ENCODE data around the gene ANKRD31. TPM values are rescaled to one million over a fixed set of nuclear protein-coding genes. Genes with fewer than 3 reads are reported as not detected.
"Not testable (repeated sequence)": the region's sequence is repeated elsewhere in the genome, so short reads cannot be mapped to it uniquely, and the experiment has no call there.

ANKRD31 gene
- total RNA-seq, 4 donors from 2014 or later: 0.16 TPM; not detected in 3

DNA sequence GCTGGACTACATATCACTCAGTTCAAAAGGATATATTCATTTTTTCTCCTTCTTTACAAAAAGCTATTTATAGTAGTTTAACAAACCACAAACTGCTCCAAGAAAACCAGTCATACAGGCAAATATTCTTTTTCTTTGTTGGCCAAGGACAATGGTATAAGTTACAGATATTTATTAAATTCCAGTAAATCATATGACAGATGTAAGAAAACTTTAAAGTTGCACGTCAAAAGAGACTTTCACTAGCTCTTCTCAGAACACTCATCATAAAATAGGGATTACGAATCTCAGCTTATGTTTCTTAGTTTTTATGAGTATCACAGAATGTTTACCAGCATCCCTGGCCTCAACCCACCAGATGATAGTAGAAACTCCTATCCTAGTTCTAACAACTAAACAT is 67.2 kb downstream of the ANKRD31 start:
- intact Hi-C loops (cut with DNase I; ENCODE audit: low total_unique reads) (no loop called here), in situ Hi-C loops (cut with MboI; ENCODE audit: low pct_ligation_motif_present in 1 of 4, low pct_unique_long_range_greater_than_20kb in 1 of 4, low sequenced_read_pairs in 3 of 4) (no loop called here)
- Histone ChIP-seq H3K27ac (no peak overlapping the region), H3K9me3 (no peaks in the 10 kb centered on the region), H3K36me3 (no peaks in the 10 kb centered on the region), H3K4me1 (no peaks in the 10 kb centered on the region), H3K4me3 (no peak overlapping the region), H3K27me3 (no peaks in the 10 kb centered on the region)
- 72 to 76% methylated on average over 2 of the region's 2 CpGs for WGBS, 2 donors (ENCODE audit: low coverage in 1 of 2)
- DNase-seq: no peak
- TF ChIP-seq POLR2A (IDR thresholded peaks at IDR 0.05): no peak
- TF ChIP-seq EP300 (IDR thresholded peaks at IDR 0.05; ENCODE audit: low read depth): no peak
- no peak for TF ChIP-seq POLR2AphosphoS5 (IDR thresholded peaks at IDR 0.05)
- TF ChIP-seq, protein P1, sequence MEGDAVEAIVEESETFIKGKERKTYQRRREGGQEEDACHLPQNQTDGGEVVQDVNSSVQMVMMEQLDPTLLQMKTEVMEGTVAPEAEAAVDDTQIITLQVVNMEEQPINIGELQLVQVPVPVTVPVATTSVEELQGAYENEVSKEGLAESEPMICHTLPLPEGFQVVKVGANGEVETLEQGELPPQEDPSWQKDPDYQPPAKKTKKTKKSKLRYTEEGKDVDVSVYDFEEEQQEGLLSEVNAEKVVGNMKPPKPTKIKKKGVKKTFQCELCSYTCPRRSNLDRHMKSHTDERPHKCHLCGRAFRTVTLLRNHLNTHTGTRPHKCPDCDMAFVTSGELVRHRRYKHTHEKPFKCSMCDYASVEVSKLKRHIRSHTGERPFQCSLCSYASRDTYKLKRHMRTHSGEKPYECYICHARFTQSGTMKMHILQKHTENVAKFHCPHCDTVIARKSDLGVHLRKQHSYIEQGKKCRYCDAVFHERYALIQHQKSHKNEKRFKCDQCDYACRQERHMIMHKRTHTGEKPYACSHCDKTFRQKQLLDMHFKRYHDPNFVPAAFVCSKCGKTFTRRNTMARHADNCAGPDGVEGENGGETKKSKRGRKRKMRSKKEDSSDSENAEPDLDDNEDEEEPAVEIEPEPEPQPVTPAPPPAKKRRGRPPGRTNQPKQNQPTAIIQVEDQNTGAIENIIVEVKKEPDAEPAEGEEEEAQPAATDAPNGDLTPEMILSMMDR (IDR thresholded peaks at IDR 0.05): no peak

DNA sequence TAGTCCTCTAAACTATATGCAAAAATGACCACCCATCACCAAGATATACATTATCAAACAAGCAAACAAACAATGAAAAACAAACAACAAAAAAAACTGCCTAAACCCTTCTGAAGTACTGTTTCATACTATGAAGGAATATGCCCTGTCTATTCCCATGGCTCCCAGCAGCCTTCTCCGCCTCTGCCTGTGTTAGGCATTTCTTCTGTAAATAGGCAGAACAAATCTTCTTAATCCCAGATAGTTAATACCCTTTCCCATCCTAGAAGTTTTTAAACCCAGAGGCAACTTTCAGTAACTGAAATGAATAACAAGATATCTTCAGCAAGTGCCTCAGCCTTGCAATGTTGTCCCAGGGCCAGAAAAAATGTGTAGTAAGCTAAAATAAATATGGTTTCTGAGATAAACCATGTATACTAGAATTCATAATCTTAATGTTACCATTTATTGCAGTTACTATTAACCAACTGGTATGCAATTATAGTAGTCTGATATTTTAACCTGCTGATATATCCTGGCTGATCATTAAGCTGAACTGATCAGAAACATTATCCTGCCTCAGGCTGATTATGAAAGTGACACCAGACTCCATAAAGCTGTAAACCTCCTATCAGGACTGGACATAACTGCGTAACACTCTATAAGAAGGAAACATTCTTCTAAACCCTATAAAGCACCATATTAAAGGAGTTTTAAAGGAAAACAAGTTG is 68.5 kb downstream of the ANKRD31 start:
- 68 to 75% methylated on average over 2 of the region's 2 CpGs for WGBS, 2 donors (ENCODE audit: low coverage in 1 of 2)
- H3K4me1 ChIP-seq: no peaks in the 10 kb centered on the region
- no peak overlapping the region for H3K27ac ChIP-seq
- intact Hi-C loops (cut with DNase I; ENCODE audit: low total_unique reads): no loop called here
- no peaks in the 10 kb centered on the region for H3K9me3 ChIP-seq
- H3K27me3 ChIP-seq: no peaks in the 10 kb centered on the region
- in situ Hi-C loops (cut with MboI; ENCODE audit: low pct_ligation_motif_present in 1 of 4, low pct_unique_long_range_greater_than_20kb in 1 of 4, low sequenced_read_pairs in 3 of 4): no loop called here
- H3K4me3 ChIP-seq: no peak overlapping the region
- H3K36me3 ChIP-seq: no peaks in the 10 kb centered on the region
- no peak for DNase-seq
- TF ChIP-seq POLR2AphosphoS5 (IDR thresholded peaks at IDR 0.05): no peak
- no peak for TF ChIP-seq POLR2A (IDR thresholded peaks at IDR 0.05)
- TF ChIP-seq EP300 (IDR thresholded peaks at IDR 0.05; ENCODE audit: low read depth): no peak
- TF ChIP-seq, protein P1 (IDR thresholded peaks at IDR 0.05): no peak

DNA sequence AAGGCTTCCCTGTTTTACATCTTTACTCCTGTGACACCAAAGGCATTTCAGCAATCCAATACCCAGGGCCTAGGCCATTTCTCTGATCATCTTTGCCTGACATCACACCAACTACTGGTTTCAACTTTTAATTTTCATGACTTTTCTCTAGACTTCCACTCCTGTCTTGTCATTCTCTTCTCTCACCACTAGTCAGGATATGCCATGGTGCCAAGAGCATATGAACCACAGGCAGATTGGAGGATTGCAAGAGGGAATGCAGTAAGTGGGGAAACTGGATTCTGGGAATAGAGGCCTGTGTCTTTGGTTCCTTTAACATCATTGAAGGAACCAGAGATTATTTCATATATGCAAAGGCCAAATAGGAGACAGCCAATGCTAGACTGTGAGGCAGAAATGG is 69.3 kb downstream of the ANKRD31 start:
- no peaks in the 10 kb centered on the region for H3K9me3 ChIP-seq
- in situ Hi-C loops (cut with MboI; ENCODE audit: low pct_ligation_motif_present in 1 of 4, low pct_unique_long_range_greater_than_20kb in 1 of 4, low sequenced_read_pairs in 3 of 4): no loop called here
- no peak overlapping the region for H3K27ac ChIP-seq
- no peaks in the 10 kb centered on the region for H3K36me3 ChIP-seq
- TF ChIP-seq, protein P1 (IDR thresholded peaks at IDR 0.05): peak in 3 of 5 experiments; percentile 9 to 17 (median 16)
- no peak for TF ChIP-seq POLR2A (IDR thresholded peaks at IDR 0.05)
- no peaks in the 10 kb centered on the region for H3K27me3 ChIP-seq
- DNase-seq: no peak
- intact Hi-C loops (cut with DNase I; ENCODE audit: low total_unique reads): no loop called here
- H3K4me1 ChIP-seq: no peaks in the 10 kb centered on the region
- H3K4me3 ChIP-seq: no peak overlapping the region

DNA sequence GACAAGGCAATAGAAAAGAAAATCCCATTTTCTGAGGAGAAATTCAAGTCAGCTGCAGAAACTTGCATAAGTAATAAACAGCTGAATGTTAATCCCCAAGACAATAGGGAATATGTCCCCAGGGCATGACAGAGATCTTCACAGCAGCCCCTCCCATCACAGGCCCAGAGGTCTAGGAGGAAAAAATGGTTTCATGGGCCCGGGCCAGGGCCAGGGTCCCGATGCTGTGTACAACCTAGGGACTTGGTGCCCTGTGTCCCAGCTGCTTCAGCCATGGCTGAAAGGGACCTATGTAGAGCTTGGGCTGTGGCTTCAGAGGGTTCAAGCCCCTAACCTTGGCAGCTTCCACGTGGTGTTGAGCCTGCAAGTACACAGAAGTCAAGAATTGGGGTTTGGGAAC is 75.2 kb downstream of the ANKRD31 start:
- H3K9me3 ChIP-seq; H3K4me1 ChIP-seq; H3K27ac ChIP-seq; H3K27me3 ChIP-seq; H3K36me3 ChIP-seq; in situ Hi-C loops (cut with MboI; ENCODE audit: low pct_ligation_motif_present in 1 of 4, low pct_unique_long_range_greater_than_20kb in 1 of 4, low sequenced_read_pairs in 3 of 4); intact Hi-C loops (cut with DNase I; ENCODE audit: low total_unique reads); DNase-seq; H3K4me3 ChIP-seq: not testable (repeated sequence)
- 70% methylated on average over 3 of the region's 3 CpGs; no CpG with 5 or more reads in 1 of the 2 donors for WGBS, 2 donors (ENCODE audit: low coverage in 1 of 2)

DNA sequence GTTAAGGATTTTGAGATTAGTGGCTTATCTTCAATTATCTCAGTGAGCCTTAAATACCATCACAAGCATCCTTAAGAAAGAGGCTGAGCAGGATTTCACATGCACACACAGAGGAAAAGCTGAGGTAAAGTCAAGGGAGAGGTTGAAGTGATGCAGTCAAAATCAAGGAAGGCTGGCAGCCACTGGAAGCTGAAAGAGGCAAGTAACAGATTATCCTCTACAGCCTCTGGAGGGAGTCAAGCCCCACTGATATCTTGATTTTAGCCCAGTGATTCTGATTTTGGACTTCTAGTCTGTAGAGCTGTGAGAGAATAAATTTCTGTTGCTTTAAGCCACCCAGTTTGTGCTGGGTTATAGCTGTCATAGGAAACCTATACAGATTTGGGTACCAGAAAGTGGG is 80.1 kb downstream of the ANKRD31 start:
- DNase-seq: no peak
- H3K27me3 ChIP-seq: no peaks in the 10 kb centered on the region
- intact Hi-C loops (cut with DNase I; ENCODE audit: low total_unique reads): no loop called here
- no peak for TF ChIP-seq POLR2AphosphoS5 (IDR thresholded peaks at IDR 0.05)
- TF ChIP-seq POLR2A (IDR thresholded peaks at IDR 0.05): no peak
- no peak for TF ChIP-seq EP300 (IDR thresholded peaks at IDR 0.05; ENCODE audit: low read depth)
- TF ChIP-seq, protein P1 (IDR thresholded peaks at IDR 0.05): no peak
- H3K36me3 ChIP-seq: no peaks in the 10 kb centered on the region
- no peak overlapping the region for H3K4me3 ChIP-seq
- no peak overlapping the region for H3K27ac ChIP-seq
- no peaks in the 10 kb centered on the region for H3K4me1 ChIP-seq
- in situ Hi-C loops (cut with MboI; ENCODE audit: low pct_ligation_motif_present in 1 of 4, low pct_unique_long_range_greater_than_20kb in 1 of 4, low sequenced_read_pairs in 3 of 4): no loop called here
- peaks cover 0 to 5% of the 10 kb centered on the region in 2 donors for H3K9me3 ChIP-seq
